Activated T-cell treated with anti-CD3 and anti-CD28 coated beads, Interleukin-2, amount 50 U/mL, for 1 hour (primary cell): ENCODE measurements around the gene APOL5.

Experiments used
- DNase-seq: peaks from one replicate; pipeline ENCODE4 v3.0.0-alpha.2; 2020

Gene APOL5

DNA sequence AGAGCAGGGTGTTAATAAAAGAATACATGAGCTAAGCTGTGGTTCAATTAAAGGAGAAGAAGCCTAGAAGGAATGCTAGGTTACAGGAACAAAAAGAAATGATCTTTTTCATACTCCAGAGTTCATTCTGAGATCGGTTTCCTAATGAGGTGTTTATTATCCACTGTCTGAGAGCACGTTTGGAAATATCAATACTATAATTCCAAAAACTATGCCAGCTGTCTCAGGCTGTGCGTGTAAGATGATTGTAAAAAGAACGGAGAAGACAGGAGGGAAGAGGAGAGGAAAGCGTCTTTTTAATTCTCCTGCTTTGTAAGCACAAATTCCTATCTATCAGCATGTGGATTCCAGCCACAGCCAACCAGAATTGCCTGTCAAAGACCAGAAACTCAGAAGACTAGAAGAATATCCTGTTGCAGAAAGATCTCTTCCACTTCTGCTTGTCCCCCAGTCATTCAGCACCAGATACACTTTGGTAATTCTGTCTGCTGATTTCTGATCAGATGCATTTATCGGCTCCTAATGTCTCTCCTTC lies 25.7 kb downstream of the APOL5 start:
- DNase-seq: no peak

DNA sequence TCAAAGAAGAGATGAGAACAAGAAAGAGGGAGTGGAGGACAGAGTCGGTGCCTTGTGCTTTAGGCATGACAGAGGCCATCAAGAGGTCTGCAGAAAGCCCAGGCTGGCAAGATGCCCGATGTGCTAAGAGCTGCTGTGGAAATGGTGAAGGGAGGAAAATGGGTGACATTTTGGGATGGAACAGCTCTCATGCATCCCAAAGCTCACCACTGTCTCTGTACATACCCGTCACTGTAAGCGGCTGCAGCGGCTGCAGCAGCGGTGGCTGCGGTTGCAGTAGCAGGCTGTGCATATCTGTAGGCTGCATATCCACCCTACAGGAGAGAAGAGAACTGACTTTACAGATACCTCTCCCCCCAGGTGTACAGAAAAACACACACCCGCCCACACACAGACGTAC lies 28.6 kb downstream of the APOL5 start:
- no peak for DNase-seq

- no peak for DNase-seq
Measured at GRCh38 chr22:35746946-35747703, 29.5 kb downstream of the APOL5 start.

GRCh38 chr22:35749808-35750207 lies 32.1 kb downstream of the APOL5 start:
- no peak for DNase-seq

DNA sequence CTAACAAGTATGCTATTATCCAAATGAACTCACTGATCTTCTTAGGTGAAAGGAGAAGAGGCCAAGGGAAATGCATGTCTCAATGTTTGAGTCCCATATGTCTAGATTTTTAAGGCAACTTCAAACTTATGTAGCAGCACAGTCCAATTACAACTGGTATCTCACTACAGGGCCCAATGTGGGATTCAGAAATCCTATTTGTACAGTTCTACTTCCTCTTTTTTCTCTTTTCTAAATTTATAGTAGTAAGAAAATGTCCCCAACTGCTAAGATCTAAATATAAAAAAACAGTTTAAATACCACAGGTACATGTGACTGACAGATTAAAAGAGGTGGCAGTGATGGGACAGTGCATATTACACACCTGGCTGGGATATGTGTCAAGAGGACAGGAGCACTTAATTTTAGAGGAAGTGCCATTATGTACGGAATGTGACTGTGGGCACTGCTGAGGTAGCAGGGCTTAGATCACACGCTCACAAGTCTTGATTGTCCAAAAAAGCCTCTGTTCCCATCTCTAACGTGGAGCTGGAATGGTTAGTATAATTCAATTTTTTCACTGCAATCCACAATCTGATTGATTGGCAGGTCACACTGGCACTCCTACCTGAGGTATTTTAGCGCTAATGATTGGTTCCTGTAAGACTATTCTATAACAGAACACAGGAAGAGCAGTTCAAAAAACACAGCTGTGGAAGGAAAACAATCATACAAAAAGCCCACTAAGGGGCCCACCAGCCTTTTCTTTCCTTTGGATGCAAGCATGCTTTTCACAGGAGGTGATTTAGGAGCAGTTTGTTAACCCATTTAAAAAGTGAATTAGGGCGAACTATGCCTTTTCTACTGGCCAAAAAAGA lies 34.6 kb downstream of the APOL5 start:
- DNase-seq: no peak

GRCh38 chr22:35752863-35753189 lies 35.2 kb downstream of the APOL5 start:
- no peak for DNase-seq

DNA sequence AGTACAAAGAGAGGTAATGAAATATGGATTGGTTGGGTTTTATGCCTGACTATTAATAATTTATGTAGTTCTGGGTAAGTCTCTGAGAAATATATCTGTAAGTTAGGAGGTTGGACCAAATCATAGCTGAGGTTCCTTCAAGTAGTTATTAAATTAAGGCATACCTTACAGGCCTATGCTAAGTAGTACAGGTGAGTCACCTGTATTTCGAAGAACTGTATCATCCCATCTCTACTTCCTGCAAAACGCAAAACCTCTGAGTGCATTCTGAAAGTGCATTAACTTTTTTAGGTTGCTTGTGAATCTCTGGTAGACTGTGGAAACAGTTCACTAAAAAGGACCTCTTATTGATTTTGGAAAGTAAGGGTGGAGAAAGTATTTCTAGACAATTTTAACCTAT lies 37.1 kb downstream of the APOL5 start:
- no peak for DNase-seq

- no peak for DNase-seq
Measured at GRCh38 chr22:35756722-35757121, 39.0 kb downstream of the APOL5 start.

GRCh38 chr22:35758394-35758793 lies 40.7 kb downstream of the APOL5 start:
- no peak for DNase-seq

DNA sequence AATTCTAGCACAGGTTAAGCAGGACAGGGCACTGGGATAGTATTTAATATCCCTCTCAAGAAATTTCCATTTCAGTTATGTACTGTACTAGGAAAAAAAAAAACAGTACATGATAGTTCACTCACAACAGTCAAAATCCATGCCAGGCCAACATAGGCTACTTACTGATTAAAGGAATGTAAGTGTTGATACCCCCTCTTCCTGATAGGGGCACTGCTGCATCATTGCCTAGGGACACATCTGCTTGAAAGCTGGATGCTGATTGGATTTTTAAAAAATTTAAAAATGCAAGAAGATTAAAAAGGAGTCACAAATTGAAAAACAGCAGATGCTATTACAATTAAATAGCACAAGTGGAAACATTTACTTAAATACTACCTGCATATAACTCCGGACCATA lies 43.4 kb downstream of the APOL5 start:
- DNase-seq: no peak

- no peak for DNase-seq
Measured at GRCh38 chr22:35766654-35767580, 49.2 kb downstream of the APOL5 start.

DNA sequence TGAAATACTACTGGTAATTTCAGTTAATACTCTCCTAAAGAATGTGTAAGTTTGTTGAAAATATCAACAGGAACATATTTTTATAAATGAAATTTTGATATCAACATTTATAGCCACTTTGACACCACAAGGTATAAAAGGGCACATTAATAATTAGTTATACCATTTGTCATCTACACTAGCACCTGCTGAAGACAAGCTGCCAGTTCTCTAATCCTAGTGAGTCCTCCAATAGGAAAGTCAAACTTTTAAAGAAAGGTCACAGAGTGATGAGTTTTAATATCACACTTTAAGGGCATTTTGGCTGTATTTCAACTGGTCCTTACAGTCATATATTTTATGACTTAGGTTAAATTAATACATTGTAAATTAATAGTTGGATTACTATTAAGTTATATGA lies 52.3 kb downstream of the APOL5 start:
- no peak for DNase-seq

- DNase-seq: no peak
Measured at GRCh38 chr22:35775339-35775738, 57.7 kb downstream of the APOL5 start.

DNA sequence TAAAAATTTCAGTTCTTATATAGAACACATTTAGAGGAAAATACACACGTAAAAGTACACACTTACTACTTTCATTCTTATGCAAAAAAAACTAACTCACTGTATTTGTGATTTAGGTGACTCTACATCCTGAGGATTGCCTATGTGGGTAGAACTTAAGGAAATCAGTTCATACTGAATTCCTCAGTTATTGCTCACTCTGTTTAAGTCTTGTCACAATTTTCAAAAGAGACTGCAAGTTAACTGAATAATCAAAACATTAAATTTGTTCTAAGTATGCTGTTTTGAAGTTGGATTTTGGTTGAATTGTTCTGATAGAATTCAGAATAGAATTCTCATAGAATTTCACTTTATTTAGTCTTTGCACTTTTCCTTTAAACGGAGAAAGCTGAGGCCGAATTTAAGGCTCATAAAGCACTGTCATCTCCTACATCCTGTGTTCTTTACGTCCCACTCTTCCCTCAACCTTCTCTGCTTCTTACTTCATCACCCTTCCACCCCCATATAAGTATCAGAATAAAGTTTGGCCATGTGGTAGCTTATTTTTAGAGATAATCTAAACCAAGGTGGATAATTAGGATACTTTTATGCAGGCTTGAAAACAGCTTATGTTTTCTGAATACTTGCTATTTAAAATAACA lies 59.8 kb downstream of the APOL5 start:
- DNase-seq: no peak
